Eye (tissue), 1 donor: Measurements from ENCODE around the gene TSKS.

Source experiments
- DNase-seq: peaks from one replicate; pipeline ENCODE4 v3.0.0-alpha.2; 2015

TSKS gene

GRCh38 chr19:49763230-49763629 lies at the start of gene TSKS:
TSS of gene TSKS (minus strand) at chr19:49763306. CDS start at chr19:49763247, 59 bp downstream.
- DNase-seq = no peak

GRCh38 chr19:49812452-49812996 lies 49.4 kb upstream of the TSKS start:
- no peak for DNase-seq

GRCh38 chr19:49811328-49811727 lies 48.2 kb upstream of the TSKS start:
- no peak for DNase-seq

DNA sequence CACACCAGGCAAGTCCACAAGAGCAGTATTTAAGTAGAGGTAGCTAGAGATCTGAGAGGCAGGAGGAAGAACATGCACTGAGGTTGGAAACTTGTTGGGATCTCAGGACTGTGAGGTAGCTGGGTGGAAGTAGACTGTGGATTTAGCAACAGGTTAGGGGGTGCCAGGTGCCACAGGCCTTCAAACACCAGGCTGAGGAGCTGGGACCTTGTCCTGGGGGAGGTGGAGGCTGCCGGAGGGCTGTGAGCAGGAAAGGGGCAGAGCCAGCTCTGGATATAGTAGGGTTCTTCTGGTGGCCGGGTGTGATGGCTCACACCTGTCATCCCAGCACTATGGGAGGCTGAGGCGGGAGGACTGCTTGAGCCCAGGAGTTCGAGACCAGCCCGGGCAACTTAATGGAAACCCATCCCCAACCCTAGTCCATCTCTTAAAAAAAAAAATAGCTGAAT lies 46.9 kb upstream of the TSKS start:
- DNase-seq = no peak

DNA sequence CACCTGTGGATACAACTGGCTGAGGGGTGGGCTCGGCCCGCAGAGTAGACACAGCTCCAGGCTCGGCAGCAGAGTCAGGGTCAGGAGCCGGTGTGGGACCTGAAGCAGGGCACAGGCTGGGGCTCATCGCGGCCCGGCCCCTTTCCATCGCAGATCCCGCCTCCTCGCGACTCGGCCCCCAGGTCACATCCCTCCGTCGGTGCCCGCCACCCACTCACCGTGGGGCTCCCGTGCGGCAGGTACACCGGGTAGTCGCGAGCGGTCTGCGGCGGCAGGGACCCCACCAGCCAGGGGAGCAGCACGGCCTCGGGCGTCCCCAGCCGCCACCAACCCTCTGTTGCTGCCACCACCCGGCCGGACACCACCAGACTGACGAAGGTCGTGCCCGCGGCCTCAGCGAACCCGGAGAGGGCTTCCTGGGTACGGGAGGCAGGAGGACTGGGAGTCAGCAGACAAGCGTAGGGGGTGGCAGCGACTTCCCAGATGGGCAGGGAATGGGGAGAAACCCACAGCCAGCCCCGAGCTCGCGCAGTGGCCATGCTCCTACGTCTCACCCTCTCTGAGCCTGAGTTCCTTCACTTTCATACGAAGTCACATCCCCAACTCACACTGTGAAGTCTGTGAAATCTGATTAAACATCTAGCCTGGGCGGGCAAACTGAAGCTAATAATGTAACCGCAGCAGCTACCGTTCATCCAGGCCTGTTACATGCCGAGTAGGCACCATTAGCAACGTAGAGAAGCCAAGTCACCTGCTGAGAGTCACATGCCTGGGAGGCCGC lies 46.2 kb upstream of the TSKS start:
- DNase-seq = peak; percentile 65

- peak; percentile 97 for DNase-seq
These were observed 45.6 kb upstream of the TSKS start for GRCh38 chr19:49808711-49809159.

DNA sequence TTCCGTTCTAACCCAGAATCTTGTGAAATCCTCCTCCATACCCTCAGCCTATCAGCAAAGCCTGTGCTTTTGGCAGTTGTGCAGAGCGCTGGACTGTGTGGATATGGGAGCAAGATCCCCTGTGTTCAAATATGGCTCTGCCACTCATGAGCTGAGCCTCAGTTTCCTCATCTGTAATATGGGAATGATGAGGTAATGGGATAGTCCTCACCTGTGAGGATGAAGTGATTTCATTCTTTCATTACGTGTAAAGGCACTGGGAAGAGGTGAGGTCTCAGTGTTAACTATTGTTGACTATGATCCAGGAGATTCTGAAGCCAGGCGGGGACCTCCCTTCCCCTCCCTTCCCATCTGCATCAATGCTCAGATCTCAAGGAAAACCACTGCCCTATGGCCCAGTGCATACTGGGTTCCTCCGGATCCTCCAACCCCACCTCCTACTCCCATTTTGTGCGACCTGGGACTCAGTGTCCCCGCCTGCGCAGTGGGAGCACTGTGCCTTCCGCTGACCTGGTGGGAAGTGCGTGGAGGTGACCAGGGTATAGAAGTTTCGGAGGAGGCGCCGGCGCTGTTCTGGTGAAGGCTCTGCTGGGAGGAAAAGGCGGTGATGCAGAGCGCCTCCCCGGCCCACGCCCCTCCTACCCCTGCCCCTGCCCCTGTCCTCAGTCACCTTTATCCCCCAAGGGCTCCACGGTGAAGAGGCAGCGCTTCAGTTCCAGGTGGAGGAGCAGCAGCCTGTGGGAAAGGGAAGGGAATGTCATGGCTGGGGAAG lies 45.0 kb upstream of the TSKS start:
- no peak for DNase-seq

GRCh38 chr19:49807058-49807903 lies 44.2 kb upstream of the TSKS start:
- no peak for DNase-seq

DNA sequence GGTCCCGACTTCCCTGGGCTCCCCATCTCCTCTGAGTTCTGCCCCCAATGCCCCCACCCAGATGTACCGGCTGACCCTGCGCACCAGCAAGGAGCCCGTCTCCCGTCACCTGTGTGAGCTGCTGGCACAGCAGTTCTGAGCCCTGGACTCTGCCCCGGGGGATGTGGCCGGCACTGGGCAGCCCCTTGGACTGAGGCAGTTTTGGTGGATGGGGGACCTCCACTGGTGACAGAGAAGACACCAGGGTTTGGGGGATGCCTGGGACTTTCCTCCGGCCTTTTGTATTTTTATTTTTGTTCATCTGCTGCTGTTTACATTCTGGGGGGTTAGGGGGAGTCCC lies 43.5 kb upstream of the TSKS start:
- DNase-seq = no peak

DNA sequence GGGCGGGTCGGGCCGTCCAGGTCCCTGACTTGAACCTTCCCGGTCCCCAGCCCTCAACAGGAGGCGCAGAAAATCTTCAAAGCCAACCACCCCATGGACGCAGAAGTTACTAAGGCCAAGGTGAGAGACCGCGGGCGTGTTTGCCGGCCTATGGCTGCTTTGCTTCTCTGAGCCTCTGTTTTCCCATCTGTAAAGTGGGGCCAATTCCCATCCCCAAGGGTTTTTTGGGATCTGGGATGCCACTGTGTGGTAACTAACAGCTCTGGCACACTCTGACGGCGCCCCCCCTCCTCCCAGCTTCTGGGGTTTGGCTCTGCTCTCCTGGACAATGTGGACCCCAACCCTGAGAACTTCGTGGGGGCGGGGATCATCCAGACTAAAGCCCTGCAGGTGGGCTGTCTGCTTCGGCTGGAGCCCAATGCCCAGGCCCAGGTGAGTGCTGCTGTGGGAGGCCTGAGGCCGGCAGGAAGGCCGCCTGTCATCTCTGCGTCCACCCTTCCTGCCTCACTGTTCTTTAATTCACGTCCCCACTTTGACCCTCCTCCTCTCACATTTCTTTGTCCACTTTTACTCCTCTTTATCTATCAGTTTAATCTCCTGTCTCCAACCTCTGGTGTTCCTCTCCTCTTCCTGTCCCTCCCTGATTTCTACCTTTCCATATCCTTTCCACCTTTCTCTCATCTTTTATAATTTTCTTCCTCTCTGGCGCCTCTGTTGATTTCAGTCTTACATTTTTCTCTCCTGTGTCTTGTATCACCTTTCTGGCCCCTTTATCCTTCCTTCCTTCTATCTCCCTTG lies 42.9 kb upstream of the TSKS start:
- no peak for DNase-seq

- no peak for DNase-seq
These were observed 40.4 kb upstream of the TSKS start for GRCh38 chr19:49803529-49803856.

DNA sequence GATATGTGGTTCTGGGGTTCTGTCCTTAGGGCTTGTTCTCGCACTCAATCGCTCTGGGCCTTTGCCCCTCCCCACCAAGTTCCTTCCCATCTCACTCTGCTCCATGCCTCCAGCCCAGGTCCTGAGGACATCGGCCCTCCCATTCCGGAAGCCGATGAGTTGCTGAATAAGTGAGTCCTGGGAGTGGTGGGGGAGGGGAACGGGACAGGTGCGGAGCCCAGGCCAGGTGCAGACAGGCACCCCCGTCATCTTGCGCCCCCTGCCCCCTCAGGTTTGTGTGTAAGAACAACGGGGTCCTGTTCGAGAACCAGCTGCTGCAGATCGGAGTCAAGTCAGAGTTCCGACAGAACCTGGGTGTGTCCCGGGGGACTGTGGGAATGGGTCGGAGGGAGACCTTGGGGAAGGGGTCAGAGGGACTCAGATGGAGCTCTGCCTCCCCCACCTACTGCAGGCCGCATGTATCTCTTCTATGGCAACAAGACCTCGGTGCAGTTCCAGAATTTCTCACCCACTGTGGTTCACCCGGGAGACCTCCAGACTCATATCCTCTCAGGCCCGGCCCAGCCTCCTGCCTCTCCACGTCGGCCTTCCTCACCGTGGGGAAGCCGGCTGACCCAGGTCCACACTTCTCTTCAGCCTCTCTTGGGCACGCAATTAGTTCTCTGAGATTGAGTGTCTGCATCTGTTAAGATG lies 39.9 kb upstream of the TSKS start:
- no peak for DNase-seq

GRCh38 chr19:49801966-49802661 lies 39.0 kb upstream of the TSKS start:
- peak; percentile 96 for DNase-seq

GRCh38 chr19:49801401-49801888 lies 38.3 kb upstream of the TSKS start:
- no peak for DNase-seq

DNA sequence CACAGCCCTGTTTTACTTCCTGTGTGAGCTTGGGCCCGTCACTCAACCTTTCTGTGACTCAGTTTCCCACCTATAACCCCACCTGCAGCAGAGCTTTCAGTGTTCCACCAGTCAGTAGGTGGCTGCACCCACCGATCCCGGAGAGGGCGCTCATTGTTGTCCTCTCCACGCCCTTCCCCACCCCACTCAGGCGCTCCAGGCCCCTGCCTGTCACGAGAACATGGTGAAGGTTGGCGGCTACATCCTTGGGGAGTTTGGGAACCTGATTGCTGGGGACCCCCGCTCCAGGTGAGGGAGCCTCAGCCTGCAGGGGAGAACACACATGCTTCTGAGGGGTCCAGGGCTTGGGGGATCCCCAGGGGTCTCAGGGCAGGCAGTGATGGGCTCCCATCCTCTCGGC lies 37.7 kb upstream of the TSKS start:
- DNase-seq = no peak

DNA sequence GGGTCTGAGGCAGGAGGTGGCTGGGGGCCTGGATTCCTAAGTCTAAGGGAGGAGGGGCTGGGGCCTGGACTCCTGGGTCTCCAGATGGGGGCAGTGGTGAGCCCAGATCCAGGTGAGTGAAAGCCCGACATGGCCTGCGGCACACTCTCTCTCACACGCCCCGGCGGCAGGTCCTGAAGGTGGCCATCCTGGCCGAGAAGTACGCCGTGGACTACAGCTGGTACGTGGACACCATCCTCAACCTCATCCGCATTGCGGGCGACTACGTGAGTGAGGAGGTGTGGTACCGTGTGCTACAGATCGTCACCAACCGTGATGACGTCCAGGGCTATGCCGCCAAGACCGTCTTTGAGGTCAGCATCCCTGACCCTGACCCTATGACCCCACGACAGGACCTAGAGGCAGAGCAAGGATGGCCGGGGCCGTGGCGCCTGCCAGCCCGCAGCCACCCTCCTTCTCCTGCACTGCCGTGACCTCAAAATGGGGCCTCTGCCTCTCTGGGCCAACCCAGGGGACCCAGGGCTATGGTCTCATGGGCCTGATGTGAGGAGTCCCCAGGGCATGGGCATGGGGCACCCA lies 36.8 kb upstream of the TSKS start:
- peak; percentile 3 for DNase-seq

- DNase-seq = no peak
These were observed 36.2 kb upstream of the TSKS start for GRCh38 chr19:49799271-49799797.

GRCh38 chr19:49798574-49798973 lies 35.5 kb upstream of the TSKS start:
- no peak for DNase-seq

- DNase-seq = no peak
These were observed 32.5 kb upstream of the TSKS start for GRCh38 chr19:49795615-49796014.

GRCh38 chr19:49793561-49793840 lies 30.4 kb upstream of the TSKS start:
- DNase-seq = no peak
